H1 (cell line): ENCODE measurements around the gene UNC93A. TPM values are rescaled to one million over a fixed set of nuclear protein-coding genes. Genes with fewer than 3 reads are reported as not detected.

Source experiments
- CTCF ChIA-PET: fragments of 300-600 bp; sonication (Branson Sonifier 250); formaldehyde crosslinking; loops from one replicate; lab custom pipeline; 2021; ENCODE audit not compliant: partially characterized antibody; lab: Charles Lee
- POLR2A ChIA-PET: fragments of 300-600 bp; sonication (Branson Sonifier 250); formaldehyde crosslinking; loops from one replicate; lab custom pipeline; 2021; ENCODE audit warnings: inconsistent platforms; ENCODE audit not compliant: partially characterized antibody; lab: Charles Lee
- DNase-seq, 2 experiments: peaks; one replicate each; pipeline versions ENCODE4 v3.0.0 to v3.0.0-alpha.2; 2010 to 2022; ENCODE audit warnings: low spot score in 2 of 2, low read depth in 1 of 2, mixed read lengths in 1 of 2
- FAIRE-seq: peaks from 2 replicates; lab custom pipeline; 2011; peaks lifted over from hg19 to GRCh38; lab: Jason Lieb, UNC
- H2AFZ ChIP-seq: 2 replicates; pipeline ENCODE4 v1.8.1; 2012; ENCODE audit warnings: low read length, inconsistent platforms
- H2AK5ac ChIP-seq: 2 replicates; pipeline ENCODE4 v1.6.1; 2013; ENCODE audit warnings: low read depth, low read length
- H2BK120ac ChIP-seq: replicated peaks from 2 replicates; pipeline ENCODE3; 2013; ENCODE audit warnings: low read depth, low read length, inconsistent platforms
- H2BK12ac ChIP-seq: 2 replicates; pipeline ENCODE4 v1.6.1; 2013; ENCODE audit warnings: low read depth, low read length
- H2BK15ac ChIP-seq: 2 replicates; pipeline ENCODE4 v1.6.1; 2013; ENCODE audit warnings: low read length
- H2BK20ac ChIP-seq: 2 replicates; pipeline ENCODE4 v1.6.1; 2013; ENCODE audit warnings: low read length
- H2BK5ac ChIP-seq: 2 replicates; pipeline ENCODE4 v1.6.1; 2013; ENCODE audit warnings: low read depth, low read length
- H3K14ac ChIP-seq: 2 replicates; pipeline ENCODE4 v1.6.1; 2013; ENCODE audit warnings: inconsistent platforms; ENCODE audit not compliant: insufficient read length
- H3K18ac ChIP-seq: 2 replicates; pipeline ENCODE4 v1.6.1; 2013; ENCODE audit warnings: low read length; ENCODE audit errors: extremely low read depth
- H3K23ac ChIP-seq: 2 replicates; pipeline ENCODE4 v1.6.1; 2013; ENCODE audit warnings: inconsistent platforms; ENCODE audit not compliant: insufficient read length
- H3K23me2 ChIP-seq: 2 replicates; pipeline ENCODE4 v1.6.1; 2013; ENCODE audit warnings: low read depth, low read length
- H3K27ac ChIP-seq: 2 replicates; pipeline ENCODE4 v1.6.1; 2011; ENCODE audit warnings: low read depth, low read length, inconsistent platforms
- H3K27me3 ChIP-seq, 4 experiments: replicated peaks in 1 of 4; 1 replicate in 1 of 4; 2 replicates in 3 of 4; pipeline versions ENCODE4 v1.6.1 to v1.8.1; 2011 to 2013; ENCODE audit warnings: low read length in 3 of 4, mild to moderate bottlenecking in 3 of 4, inconsistent platforms in 2 of 4, mixed read lengths in 2 of 4, moderate library complexity in 1 of 4; ENCODE audit not compliant: control insufficient read depth in 3 of 4, insufficient read depth in 3 of 4; ENCODE audit errors: extremely low read depth in 1 of 4
- H3K36me3 ChIP-seq, 4 experiments: 2 replicates each; pipeline versions ENCODE4 v1.6.1 to v1.8.1; 2011 to 2013; ENCODE audit warnings: mild to moderate bottlenecking in 4 of 4, low read length in 3 of 4, moderate library complexity in 2 of 4, control low read depth in 1 of 4, inconsistent platforms in 1 of 4; ENCODE audit not compliant: insufficient read depth in 4 of 4, control insufficient read depth in 2 of 4
- H3K4ac ChIP-seq: replicated peaks from 2 replicates; pipeline ENCODE3; 2013; ENCODE audit warnings: low read length, low read depth, mixed read lengths, inconsistent platforms; ENCODE audit not compliant: insufficient read length
- H3K4me1 ChIP-seq, 4 experiments: replicated peaks in 1 of 4; 1 replicate in 1 of 4; 2 replicates in 3 of 4; pipeline versions ENCODE4 v1.6.1 to v1.8.1; 2011 to 2013; ENCODE audit warnings: low read length in 3 of 4, inconsistent platforms in 2 of 4, mixed read lengths in 1 of 4; ENCODE audit not compliant: insufficient read depth in 4 of 4, control insufficient read depth in 3 of 4
- H3K4me2 ChIP-seq, 2 experiments: 2 replicates each; pipeline versions ENCODE4 v1.6.1 to v1.8.1; 2011 to 2013; ENCODE audit warnings: low read depth in 2 of 2, low read length in 2 of 2, control low read depth in 1 of 2, inconsistent platforms in 1 of 2, mild to moderate bottlenecking in 1 of 2; ENCODE audit not compliant: insufficient read depth in 1 of 2
- H3K4me3 ChIP-seq, 4 experiments: fragments of 200-600, 300-600 bp in 1 of 4; sonication (generic), shearing (Covaris generic), sonication (Bioruptor Twin) in 1 of 4; 2 replicates each; pipeline versions ENCODE4 v1.5.1 to v1.8.1; 2011 to 2016; ENCODE audit warnings: low read length in 4 of 4, low read depth in 3 of 4, control low read depth in 2 of 4, inconsistent platforms in 2 of 4, mild to moderate bottlenecking in 2 of 4, mixed read lengths in 1 of 4, moderate library complexity in 1 of 4; ENCODE audit not compliant: insufficient read depth in 2 of 4; ENCODE audit errors: extremely low read depth in 1 of 4
- H3K56ac ChIP-seq: replicated peaks from 2 replicates; pipeline ENCODE3; 2013; ENCODE audit warnings: low read depth, mild to moderate bottlenecking, mixed read lengths, low read length, inconsistent platforms; ENCODE audit not compliant: insufficient read length
- H3K79me1 ChIP-seq: 2 replicates; pipeline ENCODE4 v1.6.1; 2013; ENCODE audit warnings: low read depth, low read length, control low read depth
- H3K79me2 ChIP-seq, 2 experiments: 2 replicates each; pipeline versions ENCODE4 v1.6.1 to v1.8.1; 2012 to 2013; ENCODE audit warnings: low read length in 2 of 2, mild to moderate bottlenecking in 2 of 2, inconsistent platforms in 1 of 2; ENCODE audit not compliant: insufficient read depth in 2 of 2, control insufficient read depth in 1 of 2
- H3K9ac ChIP-seq, 4 experiments: replicated peaks in 1 of 4; 1 replicate in 1 of 4; 2 replicates in 3 of 4; pipeline versions ENCODE4 v1.6.1 to v1.8.1; 2011 to 2013; ENCODE audit warnings: low read depth in 3 of 4, low read length in 3 of 4, control low read depth in 2 of 4, mild to moderate bottlenecking in 2 of 4, moderate library complexity in 2 of 4, inconsistent platforms in 1 of 4; ENCODE audit errors: extremely low read depth in 1 of 4
- H3K9me3 ChIP-seq, 2 experiments: 2 replicates each; pipeline versions ENCODE4 v1.6.1 to v1.8.1; 2012 to 2013; ENCODE audit warnings: mild to moderate bottlenecking in 2 of 2, moderate library complexity in 2 of 2, control low read depth in 1 of 2, inconsistent platforms in 1 of 2, low read depth in 1 of 2, low read length in 1 of 2, mixed read lengths in 1 of 2; ENCODE audit not compliant: insufficient read depth in 2 of 2
- H4K20me1 ChIP-seq, 2 experiments: replicated peaks in 1 of 2; 2 replicates each; pipeline versions ENCODE3 to v1.8.1; 2011 to 2013; ENCODE audit warnings: inconsistent platforms in 2 of 2, low read length in 2 of 2, mild to moderate bottlenecking in 1 of 2; ENCODE audit not compliant: insufficient read depth in 2 of 2, control insufficient read depth in 1 of 2
- H4K5ac ChIP-seq: 2 replicates; pipeline ENCODE4 v1.6.1; 2013; ENCODE audit warnings: low read length, low read depth, mixed read lengths, inconsistent platforms; ENCODE audit not compliant: insufficient read length
- H4K8ac ChIP-seq: 2 replicates; pipeline ENCODE4 v1.8.0; 2013; ENCODE audit warnings: mild to moderate bottlenecking, moderate library complexity, low read length, inconsistent platforms; ENCODE audit not compliant: insufficient read depth; ENCODE audit errors: extremely low read depth
- H4K91ac ChIP-seq: replicated peaks from 2 replicates; pipeline ENCODE3; 2013; ENCODE audit warnings: low read length, mixed read lengths, inconsistent platforms; ENCODE audit not compliant: insufficient read length
- SP1 ChIP-seq: IDR thresholded peaks from 2 replicates; pipeline ENCODE4 v1.6.1; 2011; ENCODE audit warnings: low read depth, low read length
- SP4 ChIP-seq: IDR thresholded peaks from 2 replicates; pipeline ENCODE4 v1.6.1; 2012; ENCODE audit warnings: low read length, inconsistent platforms
- TEAD4 ChIP-seq: IDR thresholded peaks from 2 replicates; pipeline ENCODE4 v1.6.1; 2012; ENCODE audit warnings: low read depth, low read length, inconsistent platforms, mixed read lengths
- WGBS, 2 experiments: shearing (Covaris generic) in 1 of 2; methylation state at CpG; one replicate each; pipeline versions ENCODE4 v1.1.6 to v1.1.7; 2013 to 2015; ENCODE audit warnings: low lambda C conversion rate in 2 of 2, mixed read lengths in 2 of 2, inconsistent platforms in 1 of 2, low coverage in 1 of 2, missing lambda C conversion rate in 1 of 2; ENCODE audit not compliant: insufficient replicate concordance in 2 of 2, insufficient coverage in 1 of 2, insufficient read length in 1 of 2; ENCODE audit errors: extremely low coverage in 1 of 2, missing lambda C conversion rate in 1 of 2; 5-methylcytosine and 5-hydroxymethylcytosine counted together
- polyA plus RNA-seq, 7 experiments: library from polyadenylated mRNA; depleted of rRNA in 3 of 7; stranded (reverse) in 5 of 7; unstranded in 2 of 7; fragments of >200 nt in 5 of 7; fragments of 200-250 nt in 2 of 7; gene quantifications; 1 replicate in 5 of 7; 2 replicates in 1 of 7; 4 replicates in 1 of 7; pipeline versions ENCODE4 v1.2.1 to v1.2.3, GENCODE V29; 2011 to 2013; ENCODE audit warnings: missing spikeins in 2 of 7, mixed read lengths in 2 of 7
- total RNA-seq: library from RNA; stranded (reverse); fragmentation: NEBNext Ultra II Directional; extraction: Animal tissue kit (Norgen Biotek cat#: 25700); gene quantifications from 2 replicates; pipeline ENCODE4 v1.2.1, GENCODE V29; 2021

Gene UNC93A
- total and polyA plus RNA-seq, 2 of the 8 experiments (the other 6 are each of a cell fraction or from before 2014, with no cell fraction given) = 0.39 TPM; not detected in 1

DNA sequence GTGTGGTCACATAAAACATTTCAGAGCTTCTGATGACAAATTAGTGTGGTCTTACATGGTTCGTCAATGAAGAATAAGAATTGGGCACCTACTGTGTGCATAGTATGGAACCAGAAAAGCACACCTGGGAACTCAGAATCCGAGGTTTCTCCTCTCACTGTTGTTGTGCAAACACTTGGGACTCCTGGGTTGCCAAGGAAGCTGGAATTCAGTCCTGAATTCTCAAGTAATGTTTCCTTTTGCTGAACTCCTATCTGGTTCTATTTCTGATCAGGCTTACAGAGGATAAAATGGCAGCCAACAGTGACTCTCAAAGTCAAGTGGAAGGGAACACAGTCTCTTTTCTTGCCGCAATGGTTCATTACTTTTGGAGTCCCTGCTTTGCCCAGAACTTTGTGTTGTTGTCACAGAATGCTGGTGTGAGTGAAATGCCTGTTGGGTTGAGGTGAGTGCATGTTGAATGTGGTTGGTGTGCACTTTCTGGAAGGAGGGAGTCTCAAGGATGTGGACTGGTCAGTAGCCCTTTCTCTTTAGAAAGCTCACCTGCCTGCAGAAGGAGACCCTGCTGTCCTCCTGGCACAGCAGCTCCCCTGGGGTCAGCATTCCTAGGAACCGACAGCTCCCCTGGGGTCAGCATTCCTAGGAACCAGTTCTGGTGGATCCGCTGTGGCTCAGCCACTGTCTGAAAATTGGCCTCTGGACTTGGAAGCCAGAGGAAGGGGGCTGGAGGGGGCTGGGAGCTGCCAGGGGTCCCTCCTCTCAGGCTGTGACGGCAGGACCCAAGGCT, 1.4 kb downstream of the UNC93A start:
- Histone ChIP-seq H3K4me2 (no peak overlapping the region), H3K36me3 (no peaks in the 10 kb centered on the region)

More for the DNA sequence above, 1.4 kb downstream of the UNC93A start:
- H3K9me3 ChIP-seq = no peaks in the 10 kb centered on the region
- ChIA-PET POLR2A (no interaction called here), CTCF (interaction anchor here (0.9 to 3.5 kb wide), 16 partner anchors 11 to 195 kb away, joined by 3 to 10 read pairs (median 4); no protein-coding TSS in a partner anchor)
- 78% methylated on average over 6 of the region's 6 CpGs; no CpG with 5 or more reads in 1 of the 2 experiments for WGBS, 2 experiments
- peaks cover 0 to 10% (median 3%) of the 10 kb centered on the region in 4 experiments; a peak in 3 of 7 replicates for H3K4me1 ChIP-seq
- no peak overlapping the region for H3K4me3 ChIP-seq
- H3K4ac ChIP-seq = no peak overlapping the region
- H4K91ac ChIP-seq = peak overlapping the region; percentile 67
- no peak overlapping the region for H3K23ac ChIP-seq
- H4K8ac ChIP-seq = no peak overlapping the region
- H2BK12ac ChIP-seq = peak overlapping the region; percentile 64
- H2BK15ac ChIP-seq = no peak overlapping the region
- no peak overlapping the region for H3K56ac ChIP-seq
- H3K18ac ChIP-seq = peak overlapping the region; percentile 38; the same call in 1 of the 2 replicates
- H3K27me3 ChIP-seq = no peaks in the 10 kb centered on the region
- 0 out of 2 replicates have a peak overlapping the region, but pooled peaks have one; percentile 2 for H3K27ac ChIP-seq
- H4K20me1 ChIP-seq = no peaks in the 10 kb centered on the region
- no peak for FAIRE-seq
- no peak overlapping the region for H2BK120ac ChIP-seq
- H2AK5ac ChIP-seq = peak overlapping the region; percentile 57; the same call in 1 of the 2 replicates
- no peak overlapping the region for H3K14ac ChIP-seq
- H3K9ac ChIP-seq = no peak overlapping the region
- no peak overlapping the region for H4K5ac ChIP-seq
- no peaks in the 10 kb centered on the region for H3K79me1 ChIP-seq
- TF ChIP-seq SP1 (no peak), SP4 (no peak), TEAD4 (peak; percentile 49; the same call in 1 of the 2 replicates)
- TF ChIP-seq, all 59 proteins: peak for 1
- Histone ChIP-seq H2AFZ (0 out of 2 replicates have a peak overlapping the region, but pooled peaks have one; percentile 11), H2BK5ac (peak overlapping the region; percentile 55; the same call in 1 of the 2 replicates), H2BK20ac (0 out of 2 replicates have a peak overlapping the region, but pooled peaks have one; percentile 8), H3K23me2 (no peaks in the 10 kb centered on the region; the same call in 1 of the 2 replicates), H3K79me2 (no peaks in the 10 kb centered on the region)
- DNase-seq = no peak
